ENCODE measurements around the gene SLC23A2. TPM values are rescaled to one million over a fixed set of nuclear protein-coding genes. Genes with fewer than 3 reads are reported as not detected.

SLC23A2 gene
- total RNA-seq = 8.2 and 19.1 TPM in 2 replicates

DNA sequence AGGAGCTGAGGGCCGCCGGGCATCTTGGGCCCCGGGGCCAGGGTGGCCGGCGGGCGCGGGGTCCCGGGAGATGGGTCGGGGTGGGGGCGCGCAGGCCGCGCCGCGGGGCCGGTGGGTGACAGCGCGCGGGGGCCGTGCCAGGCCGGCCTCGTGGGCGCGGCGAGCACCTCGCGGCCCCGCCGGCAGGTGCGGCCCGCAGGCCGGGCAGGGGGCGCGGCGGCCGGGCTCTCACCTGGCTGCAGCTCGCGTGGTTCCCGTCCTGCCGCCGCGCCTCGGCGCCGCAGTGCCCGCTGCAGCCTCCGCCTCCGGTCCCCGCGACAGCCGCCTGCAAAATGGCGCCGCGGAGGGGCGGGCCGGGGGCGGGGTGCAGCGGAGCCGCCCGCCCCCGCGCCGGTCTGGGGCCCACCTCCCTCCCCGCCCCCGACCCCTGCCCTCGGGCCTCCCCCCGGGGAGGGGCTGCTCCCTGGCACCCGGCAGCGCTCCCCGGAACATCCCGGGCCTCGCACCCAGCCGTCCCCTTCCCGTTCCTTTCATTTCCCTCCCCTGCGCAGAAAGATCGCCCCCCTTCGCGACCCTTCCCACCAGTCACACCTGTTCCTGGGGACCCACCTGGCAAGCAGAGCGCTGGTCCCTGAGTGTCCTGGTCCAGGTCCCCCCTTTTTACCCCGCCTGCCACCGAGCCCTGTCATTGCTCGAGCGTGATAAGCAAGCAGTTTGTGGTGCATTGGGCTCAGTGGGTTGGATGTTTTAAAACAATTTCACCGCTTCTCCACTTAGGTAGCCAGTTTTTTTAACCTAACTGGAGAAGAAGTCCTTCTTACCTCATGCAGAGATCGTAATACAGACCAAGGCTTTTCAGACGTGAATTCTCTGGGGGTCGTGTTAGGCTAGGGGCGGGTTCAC, at the start of gene SLC23A2:
TSS of gene SLC23A2 (minus strand) at position 337 of the 903 bp plus-strand sequence. CDS start 68,948 bp downstream, outside the sequence.

Other genes with a start within 250 kb of the SLC23A2 start
- not detected in 2 replicates for gene RASSF2, start 177.9 kb downstream of the SLC23A2 start, total RNA-seq
- 61.7 and 90.9 TPM in 2 replicates for gene TMEM230, start 111.6 kb upstream of the SLC23A2 start, total RNA-seq
- gene PCNA, start 118.4 kb upstream of the SLC23A2 start, total RNA-seq = 60.0 and 61.9 TPM in 2 replicates
- 13.7 and 25.3 TPM in 2 replicates for gene CDS2, start 125.5 kb upstream of the SLC23A2 start, total RNA-seq